Ovary (tissue), 3 donors: ENCODE results near the gene SRGAP2B.
"Not testable (repeated sequence)": the region's sequence is repeated elsewhere in the genome, so short reads cannot be mapped to it uniquely, and the experiment has no call there.

Source experiments
- EP300 ChIP-seq: sonication (generic); formaldehyde crosslinking; IDR thresholded peaks from one replicate; pipeline ENCODE4 v1.6.1; 2017; ENCODE audit warnings: antibody characterized with exemption
- POLR2A ChIP-seq: fragments of 450-650 bp; IDR thresholded peaks from one replicate; pipeline ENCODE4 v1.6.1; 2017; ENCODE audit warnings: antibody characterized with exemption, mild to moderate bottlenecking, moderate library complexity
- TF ChIP-seq, protein P1 (sequence below), 3 donors: fragments of 450-650 bp in 2 of 3; fragments of 200-600 bp in 1 of 3; IDR thresholded peaks; one replicate each; pipeline versions ENCODE4 v1.5.1 to v1.8.0; 2016 to 2022; ENCODE audit warnings: antibody characterized with exemption in 3 of 3, mild to moderate bottlenecking in 1 of 3
- donor health status: DM: no; HTN: no; CAD: no.

DNA sequence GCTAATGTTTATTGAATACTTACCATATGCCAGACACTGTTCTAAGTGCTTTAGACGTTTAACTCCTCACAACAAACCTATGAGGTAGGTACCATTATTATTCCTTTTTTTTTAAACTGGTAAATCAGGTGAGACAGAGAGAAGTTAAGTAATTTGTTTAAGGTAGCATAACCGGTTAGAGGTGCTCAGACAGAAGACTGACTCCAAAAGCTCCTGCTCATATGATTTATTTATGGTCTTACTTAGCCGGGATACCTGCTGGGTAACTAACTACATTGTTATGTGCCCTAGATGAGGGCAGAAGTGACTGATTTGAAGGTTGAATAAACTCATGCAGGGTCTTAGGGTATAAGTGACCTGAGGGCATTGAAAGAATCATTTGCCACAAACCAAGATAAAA is 17.6 kb upstream of the SRGAP2B start:
- not testable (repeated sequence) for TF ChIP-seq POLR2A, EP300
- TF ChIP-seq, protein P1, sequence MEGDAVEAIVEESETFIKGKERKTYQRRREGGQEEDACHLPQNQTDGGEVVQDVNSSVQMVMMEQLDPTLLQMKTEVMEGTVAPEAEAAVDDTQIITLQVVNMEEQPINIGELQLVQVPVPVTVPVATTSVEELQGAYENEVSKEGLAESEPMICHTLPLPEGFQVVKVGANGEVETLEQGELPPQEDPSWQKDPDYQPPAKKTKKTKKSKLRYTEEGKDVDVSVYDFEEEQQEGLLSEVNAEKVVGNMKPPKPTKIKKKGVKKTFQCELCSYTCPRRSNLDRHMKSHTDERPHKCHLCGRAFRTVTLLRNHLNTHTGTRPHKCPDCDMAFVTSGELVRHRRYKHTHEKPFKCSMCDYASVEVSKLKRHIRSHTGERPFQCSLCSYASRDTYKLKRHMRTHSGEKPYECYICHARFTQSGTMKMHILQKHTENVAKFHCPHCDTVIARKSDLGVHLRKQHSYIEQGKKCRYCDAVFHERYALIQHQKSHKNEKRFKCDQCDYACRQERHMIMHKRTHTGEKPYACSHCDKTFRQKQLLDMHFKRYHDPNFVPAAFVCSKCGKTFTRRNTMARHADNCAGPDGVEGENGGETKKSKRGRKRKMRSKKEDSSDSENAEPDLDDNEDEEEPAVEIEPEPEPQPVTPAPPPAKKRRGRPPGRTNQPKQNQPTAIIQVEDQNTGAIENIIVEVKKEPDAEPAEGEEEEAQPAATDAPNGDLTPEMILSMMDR (IDR thresholded peaks at IDR 0.05) = not testable (repeated sequence)
